HG02938 (cell line): ENCODE results near the gene PAFAH1B2.
"Not testable (repeated sequence)": the region's sequence is repeated elsewhere in the genome, so short reads cannot be mapped to it uniquely, and the experiment has no call there.

ENCODE experiments used
- ATAC-seq: cut with Tn5 transposase; IDR thresholded peaks from one replicate; pipeline ENCODE4 v1.9.1; 2021; ENCODE audit warnings: mild to moderate bottlenecking, moderate library complexity; ENCODE audit not compliant: unreplicated experiment

PAFAH1B2 gene

DNA sequence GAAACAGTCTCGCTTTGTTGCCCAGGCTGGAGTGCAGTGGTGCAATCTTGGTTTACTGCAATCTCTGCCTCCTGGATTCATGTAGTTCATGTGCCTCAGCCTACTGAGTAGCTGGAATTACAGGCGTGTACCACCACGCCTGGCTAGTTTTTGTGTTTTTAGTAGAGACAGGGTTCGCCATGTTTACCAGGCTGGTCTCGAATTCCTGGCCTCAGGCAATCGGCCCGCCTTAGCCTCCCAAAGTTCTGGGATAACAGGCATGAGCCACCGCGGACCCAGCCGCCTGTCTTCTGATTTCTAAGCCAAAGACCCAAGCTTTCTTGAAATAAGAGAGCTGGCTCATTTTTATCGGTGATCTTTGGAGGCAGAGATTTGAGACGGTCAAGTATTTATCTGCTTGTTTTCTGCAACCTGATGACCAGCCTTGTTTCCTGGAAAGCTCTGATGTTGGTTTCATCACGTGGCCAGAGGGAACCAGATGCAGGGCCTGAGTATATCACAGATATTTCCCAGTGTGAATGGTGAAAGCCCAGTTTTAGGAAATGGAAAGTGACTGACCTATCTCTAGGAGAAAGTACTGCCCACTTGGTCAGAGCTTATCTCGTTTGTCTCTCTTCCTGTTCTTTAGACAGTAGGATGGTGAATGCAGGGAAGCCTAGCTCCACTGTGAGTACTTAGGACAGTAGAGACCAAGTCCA, 28.8 kb downstream of the PAFAH1B2 start:
- no peak for ATAC-seq

GRCh38 chr11:117175104-117175503, 31.0 kb downstream of the PAFAH1B2 start:
- no peak for ATAC-seq

GRCh38 chr11:117175781-117176180, 31.7 kb downstream of the PAFAH1B2 start:
- ATAC-seq: no peak

DNA sequence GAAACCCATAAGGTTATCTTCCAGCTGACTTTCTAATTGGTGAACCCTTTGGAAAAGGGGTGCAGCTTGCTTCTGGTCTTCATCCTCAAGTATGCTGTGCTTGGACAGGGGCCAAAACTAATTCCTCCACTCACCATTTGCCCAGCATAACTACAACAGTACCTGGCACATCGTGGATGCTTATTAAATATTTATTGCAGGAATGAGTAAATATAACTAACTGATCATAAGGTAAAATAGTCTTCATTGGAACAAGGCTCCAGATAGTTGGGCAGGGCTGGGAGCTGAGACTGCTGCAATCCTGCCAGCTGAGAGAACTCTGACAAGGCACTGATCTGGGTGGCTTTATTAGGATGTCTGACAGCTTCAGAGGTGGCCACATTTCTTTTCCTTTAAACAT, 32.1 kb downstream of the PAFAH1B2 start:
- no peak for ATAC-seq

GRCh38 chr11:117177534-117178209, 33.6 kb downstream of the PAFAH1B2 start:
- ATAC-seq: no peak

DNA sequence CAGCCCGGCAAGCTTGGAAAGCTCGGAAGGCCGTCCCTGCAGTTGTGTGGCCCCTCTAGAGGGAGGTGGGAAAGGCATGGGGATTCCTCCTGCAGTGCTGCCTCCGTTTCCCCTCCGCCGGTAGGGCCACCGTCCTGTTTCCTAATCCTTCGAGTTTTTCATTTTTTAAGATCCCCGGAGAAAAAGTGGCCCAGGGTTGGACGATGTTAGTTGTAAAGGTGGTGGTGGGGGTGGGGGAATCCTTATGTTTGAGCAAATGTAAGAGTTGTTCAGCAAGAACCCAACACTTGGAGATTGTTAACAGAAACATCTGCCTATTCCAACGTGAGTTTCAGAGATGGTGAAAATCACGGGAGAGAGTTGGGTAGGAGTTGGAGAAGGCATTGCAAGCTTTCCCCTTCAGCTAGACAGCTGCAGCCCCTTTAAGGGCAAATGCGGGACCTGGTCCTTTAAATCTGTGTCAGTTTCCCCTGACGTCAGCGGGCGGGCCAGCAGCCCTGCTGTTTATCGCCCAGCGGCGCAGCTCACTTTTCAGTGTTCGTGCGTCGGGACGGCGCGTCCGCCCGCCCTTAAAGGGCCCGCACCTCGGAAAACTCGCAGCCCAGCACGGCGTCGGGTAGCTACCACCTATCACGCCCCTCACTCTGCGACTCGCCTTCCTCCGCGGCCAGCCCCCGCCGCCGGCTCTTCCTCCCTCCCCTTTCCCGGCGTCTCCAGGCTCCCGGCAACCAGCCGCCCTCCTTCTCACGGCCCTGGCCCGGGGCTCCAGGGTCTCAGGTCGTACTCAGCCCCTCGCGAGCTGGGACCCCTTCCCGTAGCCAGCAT, 34.3 kb downstream of the PAFAH1B2 start, which contains the start of gene SIDT2:
Gene SIDT2 (plus strand): TSS at position 534 of the 825 bp plus-strand sequence. CDS start 521 bp downstream, outside the sequence.
- peak; percentile 84 for ATAC-seq

GRCh38 chr11:117179048-117179999, 35.2 kb downstream of the PAFAH1B2 start:
- ATAC-seq: peak; percentile 19

DNA sequence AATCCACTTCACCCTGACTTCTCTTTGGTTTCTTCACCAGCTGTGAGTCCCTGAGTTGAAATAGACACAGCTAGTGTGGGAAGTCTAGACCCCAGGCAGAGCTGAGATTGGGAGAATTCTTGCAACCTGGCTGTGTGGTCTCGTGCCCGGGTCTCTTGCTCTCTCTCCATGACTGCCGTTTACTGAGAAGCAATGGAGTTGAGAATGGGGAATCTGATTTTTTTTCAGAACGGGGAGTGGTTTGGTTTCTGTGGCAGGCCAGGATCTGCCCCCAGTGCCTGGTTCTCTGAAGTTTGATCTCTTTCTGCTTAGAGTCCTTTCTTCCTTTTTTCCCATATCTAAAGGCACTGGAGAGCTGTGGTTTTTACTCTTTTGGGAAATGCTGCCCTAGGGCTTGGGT, 35.9 kb downstream of the PAFAH1B2 start:
- no peak for ATAC-seq

DNA sequence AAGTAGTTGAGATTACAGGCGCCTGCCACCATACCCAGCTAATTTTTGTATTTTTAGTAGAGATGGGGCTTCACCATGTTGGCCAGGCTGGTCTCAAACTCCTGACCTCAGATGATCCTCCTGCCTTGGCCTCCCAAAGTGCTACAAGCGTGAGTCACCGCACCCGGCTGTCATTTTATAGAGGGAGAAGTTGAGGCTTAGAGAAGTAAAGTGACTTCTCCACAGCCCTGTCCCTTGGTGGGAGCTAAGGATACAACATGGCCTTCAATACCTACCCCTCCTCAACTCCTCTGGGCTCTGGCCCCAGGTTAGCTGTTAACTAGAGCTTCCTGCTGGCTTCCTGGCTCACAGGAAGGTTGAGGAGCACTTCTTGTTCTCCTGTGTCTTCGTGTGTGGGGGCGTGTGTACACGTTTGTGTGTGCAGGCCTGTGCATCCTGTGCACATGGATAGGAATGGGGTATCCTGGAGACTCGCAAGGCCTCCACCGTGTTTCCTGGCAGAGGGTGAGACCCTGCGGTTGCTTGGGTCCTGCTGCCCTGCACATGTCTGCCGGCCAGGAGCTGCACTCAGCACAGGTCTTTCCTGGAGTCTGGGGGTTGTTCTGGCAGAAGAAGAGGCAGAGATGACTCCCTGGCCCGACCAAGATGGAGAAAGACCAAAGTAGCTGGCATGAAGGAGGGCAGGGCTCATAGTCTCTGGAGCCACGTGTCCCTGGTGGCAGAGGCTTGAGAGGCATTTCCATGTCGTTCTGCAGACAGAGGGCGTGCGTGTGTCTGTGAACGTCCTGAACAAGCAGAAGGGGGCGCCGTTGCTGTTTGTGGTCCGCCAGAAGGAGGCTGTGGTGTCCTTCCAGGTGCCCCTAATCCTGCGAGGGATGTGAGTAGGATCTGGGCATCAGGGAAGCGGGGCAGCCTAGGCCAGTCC, 36.8 kb downstream of the PAFAH1B2 start:
- ATAC-seq: no peak

GRCh38 chr11:117181586-117182550, 37.8 kb downstream of the PAFAH1B2 start:
- ATAC-seq: no peak

GRCh38 chr11:117182551-117182935, 38.5 kb downstream of the PAFAH1B2 start:
- ATAC-seq: no peak

DNA sequence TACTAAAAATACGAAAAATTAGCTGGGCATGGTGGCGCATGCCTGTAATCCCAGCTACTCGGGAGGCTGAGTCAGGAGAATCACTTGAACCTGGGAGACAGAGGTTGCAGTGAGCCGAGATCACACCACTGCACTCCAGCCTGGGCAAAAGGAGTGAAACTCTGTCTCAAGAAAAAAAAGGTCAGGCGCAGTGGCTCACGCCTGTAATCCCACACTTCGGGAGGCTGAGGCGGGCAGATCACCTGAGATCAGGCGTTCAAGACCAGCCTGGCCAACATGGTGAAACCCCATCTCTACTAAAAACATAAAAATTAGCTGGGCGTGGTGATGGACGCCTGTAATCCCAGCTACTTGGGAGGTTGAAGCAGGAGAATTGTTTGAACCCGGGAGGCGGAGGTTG, 39.1 kb downstream of the PAFAH1B2 start:
- ATAC-seq: not testable (repeated sequence)

DNA sequence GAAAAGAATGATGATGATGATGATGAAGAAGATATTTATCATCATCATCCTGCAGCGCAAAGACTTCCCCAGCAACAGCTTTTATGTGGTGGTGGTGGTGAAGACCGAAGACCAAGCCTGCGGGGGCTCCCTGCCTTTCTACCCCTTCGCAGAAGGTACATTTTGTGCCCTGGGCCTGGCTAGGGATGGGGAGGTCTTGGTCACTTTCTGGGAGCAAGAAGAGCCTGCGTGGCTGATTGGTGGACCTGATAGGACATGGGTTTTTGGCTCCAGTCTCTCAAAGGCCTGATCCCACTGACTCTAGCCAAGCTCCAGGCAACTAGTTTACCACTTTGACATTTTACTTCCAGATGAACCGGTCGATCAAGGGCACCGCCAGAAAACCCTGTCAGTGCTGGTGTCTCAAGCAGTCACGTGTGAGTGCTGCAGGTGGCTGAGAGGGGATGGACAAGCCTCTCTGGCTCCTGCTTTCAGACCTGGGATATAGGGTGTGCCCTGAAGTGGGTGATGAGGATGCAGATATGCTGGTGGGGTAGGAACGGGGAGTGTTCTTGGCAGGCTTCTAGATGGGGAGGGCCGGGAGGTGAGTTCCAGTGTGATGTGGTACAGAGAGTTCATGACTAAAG, 39.8 kb downstream of the PAFAH1B2 start:
- no peak for ATAC-seq

DNA sequence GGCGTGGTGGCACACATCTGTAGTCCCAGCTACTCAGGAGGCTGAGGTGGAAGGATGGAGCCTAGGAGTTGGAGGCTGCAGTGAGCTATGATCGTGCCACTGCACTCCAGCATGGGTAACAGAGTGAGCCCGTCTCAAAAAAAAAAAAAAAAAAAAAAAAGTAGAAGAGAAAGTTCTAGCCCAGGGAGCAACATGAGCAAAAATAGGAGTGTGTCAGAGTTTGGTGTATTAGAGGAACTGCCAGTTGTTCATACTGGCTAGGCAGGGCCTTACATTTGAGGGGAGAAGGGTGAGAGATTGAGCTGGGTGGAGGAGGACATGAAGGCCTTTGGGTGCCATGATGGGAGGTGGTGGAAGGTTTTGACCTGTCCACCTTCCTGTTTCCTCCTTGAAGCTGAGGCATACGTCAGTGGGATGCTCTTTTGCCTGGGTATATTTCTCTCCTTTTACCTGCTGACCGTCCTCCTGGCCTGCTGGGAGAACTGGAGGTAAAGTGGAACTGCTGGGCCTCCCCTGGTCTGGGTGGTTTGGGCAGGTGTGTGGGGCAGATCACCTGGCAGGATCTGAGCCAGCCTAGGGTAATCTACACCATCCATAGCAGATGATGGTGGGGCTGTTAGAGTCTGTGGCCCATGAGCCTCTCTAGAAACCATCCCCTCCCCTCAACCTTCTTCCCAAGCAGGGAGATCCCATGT, 41.8 kb downstream of the PAFAH1B2 start:
- no peak for ATAC-seq

GRCh38 chr11:117186431-117186761, 42.3 kb downstream of the PAFAH1B2 start:
- no peak for ATAC-seq

DNA sequence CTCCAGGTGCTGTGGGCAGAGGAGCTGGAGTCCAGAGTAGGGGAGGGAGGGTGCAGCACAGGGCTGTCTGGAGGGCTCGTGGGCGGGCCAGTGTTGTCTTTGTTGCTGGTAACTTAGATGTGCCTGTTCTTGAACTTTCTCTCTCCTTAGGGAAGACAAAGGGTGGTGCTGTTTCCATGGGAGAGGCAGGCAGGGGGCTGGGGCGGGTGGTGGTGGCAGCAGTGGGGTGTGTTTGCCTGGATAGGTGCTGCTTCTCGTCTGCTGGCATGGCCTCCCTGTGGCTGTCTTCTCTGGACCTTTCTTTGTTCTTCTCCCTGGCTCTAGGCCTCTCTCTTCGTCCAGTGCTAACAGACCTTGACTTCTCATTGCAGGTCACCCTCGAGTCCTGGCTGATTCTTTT, 42.9 kb downstream of the PAFAH1B2 start:
- no peak for ATAC-seq

GRCh38 chr11:117187428-117187798, 43.3 kb downstream of the PAFAH1B2 start:
- no peak for ATAC-seq
